Glutamatergic neuron (in vitro differentiated cells): ENCODE results near the gene DPEP1. TPM values are rescaled to one million over a fixed set of nuclear protein-coding genes. Genes with fewer than 3 reads are reported as not detected.
"Not testable (repeated sequence)": the region's sequence is repeated elsewhere in the genome, so short reads cannot be mapped to it uniquely, and the experiment has no call there.

Source experiments
- DNase-seq: peaks from one replicate; pipeline ENCODE4 v3.0.0; 2022
- H3K27ac Mint-ChIP-seq: one replicate; pipeline ENCODE4 v1.8.0; 2020; ENCODE audit warnings: mild to moderate bottlenecking, mixed read lengths, inconsistent platforms; ENCODE audit not compliant: unreplicated experiment
- H3K27me3 Mint-ChIP-seq: one replicate; pipeline ENCODE4 v1.8.0; 2020; ENCODE audit warnings: mild to moderate bottlenecking, moderate library complexity, mixed read lengths, inconsistent platforms; ENCODE audit not compliant: unreplicated experiment
- H3K36me3 Mint-ChIP-seq: one replicate; pipeline ENCODE4 v1.8.0; 2020; ENCODE audit warnings: mild to moderate bottlenecking, mixed read lengths, inconsistent platforms; ENCODE audit not compliant: unreplicated experiment
- H3K4me1 Mint-ChIP-seq: one replicate; pipeline ENCODE4 v1.8.0; 2020; ENCODE audit warnings: mild to moderate bottlenecking, low read depth, mixed read lengths, inconsistent platforms; ENCODE audit not compliant: unreplicated experiment
- H3K4me3 Mint-ChIP-seq: one replicate; pipeline ENCODE4 v1.8.0; 2020; ENCODE audit warnings: mild to moderate bottlenecking, mixed read lengths, inconsistent platforms; ENCODE audit not compliant: unreplicated experiment
- H3K9me3 Mint-ChIP-seq: one replicate; pipeline ENCODE4 v1.8.0; 2020; ENCODE audit warnings: mild to moderate bottlenecking, moderate library complexity, mixed read lengths, inconsistent platforms; ENCODE audit not compliant: unreplicated experiment
- CTCF ChIP-seq: fragments of 200-600 bp; sonication (generic); IDR thresholded peaks from one replicate; pipeline ENCODE4 v1.5.0; 2021; ENCODE audit not compliant: partially characterized antibody, unreplicated experiment
- total RNA-seq: library from RNA; stranded (reverse); fragmentation: NEBNext Ultra II Directional; extraction: Animal tissue kit (Norgen Biotek cat#: 25700); gene quantifications from one replicate; pipeline ENCODE4 v1.2.1, GENCODE V29; 2021; ENCODE audit not compliant: unreplicated experiment

DPEP1 gene
- total RNA-seq, 1 donor from 2014 or later: 0.39 TPM

- no peak overlapping the region for H3K27ac Mint-ChIP-seq
- H3K27me3 Mint-ChIP-seq: no peaks in the 10 kb centered on the region
Observed at GRCh38 chr16:89669755-89670154, 56.3 kb downstream of the DPEP1 start.

GRCh38 chr16:89670496-89671431 lies 57.3 kb downstream of the DPEP1 start:
- no peak for TF ChIP-seq CTCF
- no peaks in the 10 kb centered on the region for H3K27me3 Mint-ChIP-seq

More at GRCh38 chr16:89669755-89670154, 56.3 kb downstream of the DPEP1 start:
- H3K4me3 Mint-ChIP-seq: no peak overlapping the region
- H3K9me3 Mint-ChIP-seq: peaks cover 7% of the 10 kb centered on the region
- TF ChIP-seq CTCF: no peak
- no peaks in the 10 kb centered on the region for H3K4me1 Mint-ChIP-seq
- peaks cover 17% of the 10 kb centered on the region for H3K36me3 Mint-ChIP-seq
- no peak for DNase-seq

GRCh38 chr16:89671565-89671964 lies 58.1 kb downstream of the DPEP1 start:
- not testable (repeated sequence) for H3K4me1 Mint-ChIP-seq, H3K27ac Mint-ChIP-seq, H3K27me3 Mint-ChIP-seq, H3K9me3 Mint-ChIP-seq, H3K4me3 Mint-ChIP-seq, DNase-seq
- peaks cover 16% of the 10 kb centered on the region for H3K36me3 Mint-ChIP-seq

More at GRCh38 chr16:89670496-89671431, 57.3 kb downstream of the DPEP1 start:
- H3K4me1 Mint-ChIP-seq: no peaks in the 10 kb centered on the region
- peaks cover 7% of the 10 kb centered on the region for H3K9me3 Mint-ChIP-seq
- no peak overlapping the region for H3K4me3 Mint-ChIP-seq
- no peak overlapping the region for H3K27ac Mint-ChIP-seq
- DNase-seq: no peak
- H3K36me3 Mint-ChIP-seq: peaks cover 20% of the 10 kb centered on the region

GRCh38 chr16:89672177-89672941 lies 58.9 kb downstream of the DPEP1 start:
- Mint-ChIP-seq H3K4me3 (no peak overlapping the region), H3K4me1 (no peaks in the 10 kb centered on the region), H3K27me3 (no peaks in the 10 kb centered on the region), H3K36me3 (peaks cover 14% of the 10 kb centered on the region), H3K9me3 (peaks cover 4% of the 10 kb centered on the region), H3K27ac (no peak overlapping the region)
- DNase-seq: no peak
- TF ChIP-seq CTCF: no peak

GRCh38 chr16:89678258-89678657 lies 64.8 kb downstream of the DPEP1 start:
- Mint-ChIP-seq H3K4me1 (no peaks in the 10 kb centered on the region), H3K9me3 (peaks cover 4% of the 10 kb centered on the region), H3K36me3 (peaks cover 10% of the 10 kb centered on the region), H3K27ac (no peak overlapping the region), H3K27me3 (no peaks in the 10 kb centered on the region), H3K4me3 (no peak overlapping the region)
- no peak for TF ChIP-seq CTCF
- no peak for DNase-seq
